GM10248 (cell line): Measurements from ENCODE around the gene MYO10.

ENCODE experiments used
- CTCF ChIA-PET: fragments of 300-600 bp; sonication (Branson Sonifier 250); formaldehyde crosslinking; extraction: SDS; loops from one replicate; lab custom pipeline; 2021; ENCODE audit warnings: antibody characterized with exemption; lab: Yijun Ruan, JAX
- POLR2A ChIA-PET: fragments of 350-650 bp; sonication (Branson Sonifier 250); formaldehyde crosslinking; extraction: SDS; loops from one replicate; lab custom pipeline; 2020; ENCODE audit warnings: antibody characterized with exemption; lab: Yijun Ruan, JAX
- DNase-seq: peaks from one replicate; pipeline ENCODE4 v3.0.0; 2012; ENCODE audit errors: extremely low spot score
- CTCF ChIP-seq: IDR thresholded peaks from 2 replicates; pipeline ENCODE4 v1.5.1; 2012; ENCODE audit warnings: mild to moderate bottlenecking, low read depth; ENCODE audit errors: extremely low read depth, missing control alignments, control extremely low read depth

The MYO10 gene

GRCh38 chr5:16944816-16945562 is 8.9 kb upstream of the MYO10 start:
- DNase-seq, result no peak
- ChIA-PET CTCF (interaction anchor here (1.4 kb wide), 1 partner anchor 28 kb away, joined by 3 read pairs; no protein-coding TSS in a partner anchor), POLR2A (no interaction called here)
- no peak for TF ChIP-seq CTCF

- ChIA-PET CTCF (no interaction called here), POLR2A (no interaction called here)
- DNase-seq, result no peak
- TF ChIP-seq CTCF, result no peak
Observed at GRCh38 chr5:16943846-16944678, 8.0 kb upstream of the MYO10 start.

GRCh38 chr5:16937503-16938161 is 1.5 kb upstream of the MYO10 start:
- ChIA-PET CTCF (no interaction called here), POLR2A (no interaction called here)
- no peak for DNase-seq
- no peak for TF ChIP-seq CTCF

- DNase-seq, result no peak
- TF ChIP-seq CTCF, result no peak
- POLR2A ChIA-PET, result no interaction called here
- CTCF ChIA-PET, result no interaction called here
Observed at GRCh38 chr5:16936989-16937438, 926 bp upstream of the MYO10 start.

DNA sequence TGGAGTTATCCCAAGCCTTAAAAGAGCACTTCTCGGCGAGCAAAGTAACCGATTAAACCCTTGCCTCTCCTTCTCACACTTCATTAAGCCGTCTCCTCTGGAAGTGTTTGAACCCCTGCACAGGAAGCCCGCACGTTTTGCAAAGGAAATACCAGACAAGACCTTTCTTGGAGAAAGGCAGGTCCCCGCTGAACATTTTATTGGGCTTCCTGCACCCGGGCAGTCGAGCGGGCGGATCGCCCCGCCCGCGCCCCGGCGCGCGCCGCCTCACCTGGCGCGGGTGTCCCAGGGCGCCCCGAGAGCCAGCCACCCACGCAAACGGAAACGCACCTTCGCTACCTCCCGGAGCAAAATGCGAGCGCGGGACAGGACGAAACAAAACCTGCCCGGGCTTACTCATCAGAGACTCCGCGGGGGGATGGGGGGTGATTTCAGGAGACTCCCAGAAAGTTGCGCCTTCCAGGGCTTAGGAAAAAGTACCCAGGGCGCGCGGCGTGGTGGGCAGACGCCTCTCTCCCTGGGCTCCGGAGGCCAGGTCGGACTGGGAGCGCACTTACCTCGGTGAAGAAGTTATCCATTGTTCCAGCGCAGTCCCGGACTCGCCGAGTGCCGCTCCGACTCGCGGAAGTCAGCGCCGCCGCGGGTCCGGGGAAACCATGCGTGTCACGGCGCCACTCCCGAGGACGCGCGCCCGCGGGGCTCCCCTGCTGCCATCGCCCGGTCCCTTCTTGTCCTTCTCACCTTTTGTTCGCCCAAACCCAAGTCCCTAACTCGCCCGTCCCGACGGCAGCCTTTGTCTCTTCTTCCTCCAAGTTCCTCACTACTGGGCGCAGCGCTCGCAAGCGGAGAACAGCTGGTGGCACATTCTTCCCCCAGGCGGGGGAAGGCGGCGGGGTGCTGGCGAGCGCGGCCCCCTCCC is 598 bp downstream of the MYO10 start:
- CTCF ChIA-PET, result no interaction called here
- DNase-seq, result peak; percentile 21
- POLR2A ChIA-PET, result no interaction called here
- TF ChIP-seq CTCF, result no peak
